Posterior cingulate gyrus (tissue), 11 donors: ENCODE measurements around the gene SIRT5.

Source experiments
- DNase-seq, 10 donors: peaks; one replicate each; pipeline versions ENCODE4 v3.0.0 to v3.0.0-alpha.2; 2020 to 2021; ENCODE audit warnings: mixed read lengths in 3 of 10
- intact Hi-C: fragments of 100-400 bp; cut with DNase I; formaldehyde crosslinking; loops from one replicate; pipeline ENCODE4 v1.15.1; 2023

SIRT5 gene

DNA sequence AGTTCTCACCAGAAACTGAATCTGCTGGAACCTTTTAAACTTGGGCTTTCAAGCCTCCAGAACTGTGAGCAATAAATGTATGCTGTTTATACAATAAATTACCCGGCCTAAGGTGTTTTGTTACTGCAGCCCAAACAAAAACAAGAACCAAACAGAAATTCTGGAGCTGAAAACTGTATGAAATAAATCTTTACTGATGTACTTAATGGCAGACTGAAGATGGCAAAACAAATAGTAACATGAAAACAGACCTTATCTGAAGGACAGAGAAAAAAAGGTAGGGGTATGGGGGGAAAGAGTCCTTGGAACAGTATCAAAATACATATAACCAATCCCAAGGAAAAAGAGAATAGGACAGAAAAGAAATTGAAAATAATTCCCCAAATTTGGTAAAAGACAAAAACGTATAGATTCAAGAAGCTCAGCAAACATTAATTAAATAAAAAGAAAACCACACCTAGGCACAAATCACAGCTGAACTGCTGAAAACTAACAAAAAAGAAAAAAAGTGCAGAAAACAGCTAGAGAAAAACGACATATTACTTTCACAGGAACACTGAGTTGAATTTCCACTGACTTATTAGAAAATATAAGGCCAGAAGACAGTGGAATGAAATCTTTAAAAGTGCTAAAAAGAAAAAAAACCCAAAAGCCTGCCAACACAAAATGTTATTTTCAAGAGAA, 88.4 kb downstream of the SIRT5 start:
- intact Hi-C loops, result no loop called here
- DNase-seq, result no peak

DNA sequence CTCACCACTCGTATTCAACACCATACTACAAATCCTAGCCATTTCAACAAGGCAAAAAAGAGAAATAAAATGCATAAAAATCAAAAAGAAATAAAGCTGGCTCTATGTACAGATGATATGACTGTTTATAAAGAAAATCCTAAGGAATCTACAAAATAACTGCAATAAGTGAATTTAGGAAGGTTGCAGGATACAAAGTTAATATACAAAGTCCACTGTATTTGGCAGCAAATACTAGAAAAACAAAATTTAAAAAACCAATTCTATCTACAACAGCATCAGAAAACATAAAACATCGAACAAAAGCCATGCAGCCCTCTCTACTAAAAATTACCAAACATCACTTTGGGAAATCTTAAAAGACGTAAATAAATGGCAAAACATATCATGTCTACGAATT, 89.6 kb downstream of the SIRT5 start:
- DNase-seq, result no peak
- intact Hi-C loops, result no loop called here
